ENCODE data around the gene ZSCAN5A. TPM values are rescaled to one million over a fixed set of nuclear protein-coding genes. Genes with fewer than 3 reads are reported as not detected.
A peak's percentile ranks its signal among the peaks of the same experiment; 100 is the strongest.

ZSCAN5A gene
- total and polyA plus RNA-seq, 7 donors: 4.3 to 7.2 (median 5.4) TPM

- 66 to 80% methylated on average over 7 of the region's 7 CpGs for WGBS, 2 donors
- intact Hi-C loops (cut with DNase I): no loop called here
- H3K27ac ChIP-seq: peak overlapping the region in 1 of 4 donors; percentile 25
Observed at GRCh38 chr19:56321989-56322440, 7.4 kb upstream of the ZSCAN5A start.

GRCh38 chr19:56321254-56321988 lies 6.8 kb upstream of the ZSCAN5A start:
- no peak overlapping the region for H3K4me3 ChIP-seq
- 86 to 88% methylated on average over 8 of the region's 8 CpGs for WGBS, 2 donors
- no peak overlapping the region for H3K27ac ChIP-seq
- no peak for DNase-seq
- TF ChIP-seq POLR2AphosphoS5 (IDR thresholded peaks at IDR 0.05): no peak
- no peak for TF ChIP-seq POLR2A (IDR thresholded peaks at IDR 0.05)
- no peak for TF ChIP-seq CTCF (IDR thresholded peaks at IDR 0.05)
- no peak for TF ChIP-seq EP300 (IDR thresholded peaks at IDR 0.05)
- H3K27me3 ChIP-seq: no peaks in the 10 kb centered on the region
- intact Hi-C loops (cut with DNase I): no loop called here
- H3K9me3 ChIP-seq: no peaks in the 10 kb centered on the region
- H3K4me1 ChIP-seq: no peaks in the 10 kb centered on the region
- H3K36me3 ChIP-seq: no peaks in the 10 kb centered on the region

More at GRCh38 chr19:56321989-56322440, 7.4 kb upstream of the ZSCAN5A start:
- H3K27me3 ChIP-seq: no peaks in the 10 kb centered on the region
- H3K9me3 ChIP-seq: no peaks in the 10 kb centered on the region
- no peak for TF ChIP-seq CTCF (IDR thresholded peaks at IDR 0.05)
- TF ChIP-seq POLR2A (IDR thresholded peaks at IDR 0.05): no peak
- no peak for TF ChIP-seq EP300 (IDR thresholded peaks at IDR 0.05)
- no peak for TF ChIP-seq POLR2AphosphoS5 (IDR thresholded peaks at IDR 0.05)
- no peak for DNase-seq
- H3K36me3 ChIP-seq: no peaks in the 10 kb centered on the region
- no peak overlapping the region for H3K4me3 ChIP-seq
- H3K4me1 ChIP-seq: no peaks in the 10 kb centered on the region

GRCh38 chr19:56319991-56320390 lies 5.4 kb upstream of the ZSCAN5A start:
- intact Hi-C loops (cut with DNase I): loop anchor here (5.0 to 10.0 kb wide), 2 partner anchors 47 to 245 kb away; no protein-coding TSS in a partner anchor
- no peaks in the 10 kb centered on the region for H3K27me3 ChIP-seq

GRCh38 chr19:56317749-56318148 lies 3.1 kb upstream of the ZSCAN5A start:
- intact Hi-C loops (cut with DNase I): loop anchor here (5.0 to 10.0 kb wide), 2 partner anchors 50 to 243 kb away; no protein-coding TSS in a partner anchor
- H3K9me3 ChIP-seq: no peaks in the 10 kb centered on the region
- H3K4me1 ChIP-seq: peaks cover 0 to 18% (median 11%) of the 10 kb centered on the region in 4 donors
- TF ChIP-seq EP300 (IDR thresholded peaks at IDR 0.05): no peak
- no peak overlapping the region for H3K4me3 ChIP-seq
- H3K36me3 ChIP-seq: peaks cover 0 to 3% (median 0%) of the 10 kb centered on the region in 4 donors
- H3K27ac ChIP-seq: no peak overlapping the region
- H3K27me3 ChIP-seq: no peaks in the 10 kb centered on the region
- no peak for DNase-seq
- 49 to 75% methylated on average over 2 of the region's 2 CpGs for WGBS, 2 donors

More at GRCh38 chr19:56319991-56320390, 5.4 kb upstream of the ZSCAN5A start:
- no peak overlapping the region for H3K27ac ChIP-seq
- no peak overlapping the region for H3K4me3 ChIP-seq
- H3K4me1 ChIP-seq: peaks cover 0 to 8% (median 4%) of the 10 kb centered on the region in 4 donors
- 77 to 78% methylated on average over 3 of the region's 3 CpGs for WGBS, 2 donors
- no peaks in the 10 kb centered on the region for H3K9me3 ChIP-seq
- TF ChIP-seq POLR2AphosphoS5 (IDR thresholded peaks at IDR 0.05): no peak
- no peak for TF ChIP-seq CTCF (IDR thresholded peaks at IDR 0.05)
- TF ChIP-seq POLR2A (IDR thresholded peaks at IDR 0.05): no peak
- TF ChIP-seq EP300 (IDR thresholded peaks at IDR 0.05): no peak
- DNase-seq: no peak
- no peaks in the 10 kb centered on the region for H3K36me3 ChIP-seq

GRCh38 chr19:56316728-56317127 lies 2.1 kb upstream of the ZSCAN5A start:
- 74 to 96% methylated on average over 5 of the region's 5 CpGs for WGBS, 2 donors
- H3K9me3 ChIP-seq: no peaks in the 10 kb centered on the region
- H3K27ac ChIP-seq: no peak overlapping the region
- peaks cover 0 to 18% (median 11%) of the 10 kb centered on the region in 4 donors for H3K4me1 ChIP-seq
- intact Hi-C loops (cut with DNase I): loop anchor here (5.0 to 10.0 kb wide), 2 partner anchors 51 to 242 kb away; no protein-coding TSS in a partner anchor
- no peak for DNase-seq
- TF ChIP-seq EP300 (IDR thresholded peaks at IDR 0.05) (no peak), CTCF (IDR thresholded peaks at IDR 0.05) (no peak), POLR2AphosphoS5 (IDR thresholded peaks at IDR 0.05) (no peak), POLR2A (IDR thresholded peaks at IDR 0.05) (no peak)
- no peak overlapping the region for H3K4me3 ChIP-seq
- no peaks in the 10 kb centered on the region for H3K27me3 ChIP-seq
- H3K36me3 ChIP-seq: peaks cover 0 to 7% (median 0%) of the 10 kb centered on the region in 4 donors
